Keratinocyte (primary cell): Measurements from ENCODE around the gene BHLHE23. TPM values are rescaled to one million over a fixed set of nuclear protein-coding genes. Genes with fewer than 3 reads are reported as not detected.

ENCODE experiments used
- DNase-seq: peaks from one replicate; pipeline ENCODE4 v3.0.0-alpha.2; 2011; ENCODE audit warnings: low read depth, missing footprints, low spot score
- FAIRE-seq: peaks from 2 replicates; lab custom pipeline; 2011; peaks lifted over from hg19 to GRCh38; lab: Jason Lieb, UNC
- H2AFZ ChIP-seq: 2 replicates; pipeline ENCODE4 v1.6.0; 2012; ENCODE audit warnings: low read length, control low read depth, inconsistent platforms; ENCODE audit not compliant: control insufficient read depth
- H3K27ac ChIP-seq: 2 replicates; pipeline ENCODE4 v1.5.1; 2011; ENCODE audit warnings: low read length; ENCODE audit not compliant: control insufficient read depth, insufficient read depth
- H3K27me3 ChIP-seq: 3 replicates; pipeline ENCODE4 v1.6.0; 2011; ENCODE audit warnings: low read length; ENCODE audit not compliant: control insufficient read depth, insufficient read depth; ENCODE audit errors: extremely low read depth
- H3K36me3 ChIP-seq, 2 experiments: 2 replicates in 1 of 2; 3 replicates in 1 of 2; pipeline ENCODE4 v1.5.1; 2011; ENCODE audit warnings: low read length in 2 of 2, mild to moderate bottlenecking in 1 of 2; ENCODE audit not compliant: control insufficient read depth in 2 of 2, insufficient read depth in 2 of 2; ENCODE audit errors: extremely low read depth in 1 of 2
- H3K4me1 ChIP-seq: 3 replicates; pipeline ENCODE4 v1.5.1; 2011; ENCODE audit warnings: low read length; ENCODE audit not compliant: control insufficient read depth, insufficient read depth; ENCODE audit errors: extremely low read depth
- H3K4me2 ChIP-seq: 3 replicates; pipeline ENCODE4 v1.6.0; 2011; ENCODE audit warnings: low read depth, low read length; ENCODE audit not compliant: control insufficient read depth, insufficient read depth; ENCODE audit errors: extremely low read depth
- H3K4me3 ChIP-seq, 3 experiments: fragments of 200-600 bp in 1 of 3; sonication (generic) in 1 of 3; 2 replicates in 2 of 3; 3 replicates in 1 of 3; pipeline ENCODE4 v1.5.1; 2011 to 2016; ENCODE audit warnings: low read length in 3 of 3, mild to moderate bottlenecking in 3 of 3, control low read depth in 2 of 3, inconsistent platforms in 1 of 3, low read depth in 1 of 3, mixed read lengths in 1 of 3, mixed run types in 1 of 3, moderate library complexity in 1 of 3; ENCODE audit not compliant: control insufficient read depth in 2 of 3, insufficient read depth in 2 of 3; ENCODE audit errors: extremely low read depth in 1 of 3
- H3K79me2 ChIP-seq: 2 replicates; pipeline ENCODE4 v1.6.0; 2012; ENCODE audit warnings: low read length; ENCODE audit not compliant: control insufficient read depth, insufficient read depth
- H3K9ac ChIP-seq: 3 replicates; pipeline ENCODE4 v1.6.0; 2011; ENCODE audit warnings: low read length; ENCODE audit not compliant: control insufficient read depth, insufficient read depth; ENCODE audit errors: extremely low read depth
- H3K9me1 ChIP-seq: 3 replicates; pipeline ENCODE4 v1.6.0; 2011; ENCODE audit warnings: low read length; ENCODE audit not compliant: control insufficient read depth, insufficient read depth; ENCODE audit errors: extremely low read depth
- H3K9me3 ChIP-seq: 2 replicates; pipeline ENCODE4 v1.5.1; 2012; ENCODE audit warnings: low read depth, low read length; ENCODE audit not compliant: control insufficient read depth
- H4K20me1 ChIP-seq: 3 replicates; pipeline ENCODE4 v1.6.0; 2011; ENCODE audit warnings: low read length; ENCODE audit not compliant: control insufficient read depth, insufficient read depth; ENCODE audit errors: extremely low read depth
- EZH2 ChIP-seq: IDR thresholded peaks from one replicate; pipeline ENCODE4 v1.6.1; 2012; ENCODE audit warnings: inconsistent platforms, mild to moderate bottlenecking, low read length, moderate library complexity
- dilution Hi-C: fragments of 300-500 bp; cut with MboI; formaldehyde crosslinking; loops from one replicate; pipeline ENCODE4 v1.7.0; 2020; ENCODE audit warnings: low sequenced_read_pairs; ENCODE audit not compliant: extremely low pct_ligation_motif_present
- polyA plus RNA-seq, 5 experiments: library from polyadenylated mRNA; depleted of rRNA in 3 of 5; stranded (reverse) in 3 of 5; stranded (forward) in 1 of 5; unstranded in 1 of 5; fragments of >200 nt; gene quantifications; 1 replicate in 1 of 5; 2 replicates in 3 of 5; 3 replicates in 1 of 5; pipeline versions ENCODE4 v1.2.1 to v1.2.3, GENCODE V29; 2011 to 2012; ENCODE audit warnings: missing spikeins in 2 of 5, low read depth in 1 of 5, low replicate concordance in 1 of 5
- TF ChIP-seq, protein P1 (sequence below), 3 experiments: IDR thresholded peaks in 1 of 3; conservative IDR thresholded peaks in 1 of 3; optimal IDR thresholded peaks in 1 of 3; 2 replicates in 2 of 3; 3 replicates in 1 of 3; pipeline versions ENCODE3 to v1.5.1; 2011; ENCODE audit warnings: low read length in 3 of 3, mild to moderate bottlenecking in 3 of 3, moderate library complexity in 2 of 3, control low read depth in 1 of 3, inconsistent platforms in 1 of 3; ENCODE audit not compliant: insufficient read depth in 2 of 3; ENCODE audit errors: extremely low read depth in 1 of 3

Gene BHLHE23
- polyA plus RNA-seq, 1 donor (not counting 4 experiments of a cell fraction or from before 2014, with no cell fraction given), result not detected

- DNase-seq, result no peak
- no peaks in the 10 kb centered on the region for H3K4me1 ChIP-seq
- peaks cover 3% of the 10 kb centered on the region for H3K27me3 ChIP-seq
- no peak for TF ChIP-seq EZH2
- TF ChIP-seq, protein P1, sequence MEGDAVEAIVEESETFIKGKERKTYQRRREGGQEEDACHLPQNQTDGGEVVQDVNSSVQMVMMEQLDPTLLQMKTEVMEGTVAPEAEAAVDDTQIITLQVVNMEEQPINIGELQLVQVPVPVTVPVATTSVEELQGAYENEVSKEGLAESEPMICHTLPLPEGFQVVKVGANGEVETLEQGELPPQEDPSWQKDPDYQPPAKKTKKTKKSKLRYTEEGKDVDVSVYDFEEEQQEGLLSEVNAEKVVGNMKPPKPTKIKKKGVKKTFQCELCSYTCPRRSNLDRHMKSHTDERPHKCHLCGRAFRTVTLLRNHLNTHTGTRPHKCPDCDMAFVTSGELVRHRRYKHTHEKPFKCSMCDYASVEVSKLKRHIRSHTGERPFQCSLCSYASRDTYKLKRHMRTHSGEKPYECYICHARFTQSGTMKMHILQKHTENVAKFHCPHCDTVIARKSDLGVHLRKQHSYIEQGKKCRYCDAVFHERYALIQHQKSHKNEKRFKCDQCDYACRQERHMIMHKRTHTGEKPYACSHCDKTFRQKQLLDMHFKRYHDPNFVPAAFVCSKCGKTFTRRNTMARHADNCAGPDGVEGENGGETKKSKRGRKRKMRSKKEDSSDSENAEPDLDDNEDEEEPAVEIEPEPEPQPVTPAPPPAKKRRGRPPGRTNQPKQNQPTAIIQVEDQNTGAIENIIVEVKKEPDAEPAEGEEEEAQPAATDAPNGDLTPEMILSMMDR (optimal IDR thresholded peaks at IDR 0.05 in 1 of 3, IDR thresholded peaks at IDR 0.05 in 1 of 3, conservative IDR thresholded peaks at IDR 0.05 in 1 of 3; ENCODE audit: extremely low read depth in 1 of 3, insufficient read depth in 2 of 3, low read length in 3 of 3), result no peak
- no peak overlapping the region for H2AFZ ChIP-seq
- no peak overlapping the region for H3K27ac ChIP-seq
- H3K79me2 ChIP-seq, result no peaks in the 10 kb centered on the region
- no peaks in the 10 kb centered on the region for H3K9me1 ChIP-seq
- dilution Hi-C loops, result no loop called here
- no peaks in the 10 kb centered on the region for H3K9me3 ChIP-seq
- no peaks in the 10 kb centered on the region for H4K20me1 ChIP-seq
- H3K4me2 ChIP-seq, result no peak overlapping the region
- no peaks in the 10 kb centered on the region for H3K36me3 ChIP-seq
- no peak for FAIRE-seq
- no peak overlapping the region for H3K4me3 ChIP-seq
- no peak overlapping the region for H3K9ac ChIP-seq
Measured at GRCh38 chr20:63050406-63050805, 43.6 kb upstream of the BHLHE23 start.

- Histone ChIP-seq H3K27ac (no peak overlapping the region), H3K9me1 (no peaks in the 10 kb centered on the region), H3K4me3 (no peak overlapping the region), H3K9me3 (no peaks in the 10 kb centered on the region), H3K4me1 (no peaks in the 10 kb centered on the region), H3K79me2 (no peaks in the 10 kb centered on the region), H3K9ac (no peak overlapping the region), H3K4me2 (no peak overlapping the region), H3K27me3 (peaks cover 3% of the 10 kb centered on the region), H3K36me3 (no peaks in the 10 kb centered on the region), H2AFZ (no peak overlapping the region), H4K20me1 (no peaks in the 10 kb centered on the region)
- TF ChIP-seq, protein P1 (optimal IDR thresholded peaks at IDR 0.05 in 1 of 3, IDR thresholded peaks at IDR 0.05 in 1 of 3, conservative IDR thresholded peaks at IDR 0.05 in 1 of 3; ENCODE audit: extremely low read depth in 1 of 3, insufficient read depth in 2 of 3, low read length in 3 of 3), result no peak
- no peak for TF ChIP-seq EZH2
- dilution Hi-C loops, result no loop called here
- no peak for DNase-seq
- no peak for FAIRE-seq
Measured at GRCh38 chr20:63049561-63050221, 42.9 kb upstream of the BHLHE23 start.
